ENCODE measurements around the gene BAIAP2.

Gene BAIAP2

GRCh38 chr17:81128774-81129173 lies 93.8 kb downstream of the BAIAP2 start:
- no peak for DNase-seq (ENCODE audit: low read depth)
- H3K4me3 ChIP-seq (ENCODE audit: low read depth, low read length) = no peak overlapping the region

- H3K4me3 ChIP-seq (ENCODE audit: low read depth, low read length) = no peak overlapping the region
- no peak for DNase-seq (ENCODE audit: low read depth)
Observed at GRCh38 chr17:81129289-81129688, 94.3 kb downstream of the BAIAP2 start.

- H3K4me3 ChIP-seq (ENCODE audit: low read depth, low read length) = no peak overlapping the region
- no peak for DNase-seq (ENCODE audit: low read depth)
Observed at GRCh38 chr17:81129711-81130367, 94.9 kb downstream of the BAIAP2 start.

- no peak for DNase-seq (ENCODE audit: low read depth)
- no peak overlapping the region for H3K4me3 ChIP-seq (ENCODE audit: low read depth, low read length)
Observed at GRCh38 chr17:81130385-81131361, 95.7 kb downstream of the BAIAP2 start.

- no peak for DNase-seq (ENCODE audit: low read depth)
Observed at GRCh38 chr17:81131486-81132196, 96.7 kb downstream of the BAIAP2 start.

GRCh38 chr17:81132197-81132540 lies 97.2 kb downstream of the BAIAP2 start:
- no peak overlapping the region for H3K4me3 ChIP-seq (ENCODE audit: low read depth, low read length)
- no peak for DNase-seq (ENCODE audit: low read depth)

More at GRCh38 chr17:81131486-81132196, 96.7 kb downstream of the BAIAP2 start:
- H3K4me3 ChIP-seq (ENCODE audit: low read depth, low read length) = no peak overlapping the region

GRCh38 chr17:81132770-81133723 lies 98.1 kb downstream of the BAIAP2 start:
- no peak for DNase-seq (ENCODE audit: low read depth)
- no peak overlapping the region for H3K4me3 ChIP-seq (ENCODE audit: low read depth, low read length)

- DNase-seq (ENCODE audit: low read depth) = no peak
- no peak overlapping the region for H3K4me3 ChIP-seq (ENCODE audit: low read depth, low read length)
Observed at GRCh38 chr17:81134064-81134781, 99.3 kb downstream of the BAIAP2 start.

- DNase-seq (ENCODE audit: low read depth) = no peak
- H3K4me3 ChIP-seq (ENCODE audit: low read depth, low read length) = no peak overlapping the region
Observed at GRCh38 chr17:81135505-81136278, 100.7 kb downstream of the BAIAP2 start.

GRCh38 chr17:81136366-81136765 lies 101.4 kb downstream of the BAIAP2 start:
- no peak overlapping the region for H3K4me3 ChIP-seq (ENCODE audit: low read depth, low read length)
- no peak for DNase-seq (ENCODE audit: low read depth)

- H3K4me3 ChIP-seq (ENCODE audit: low read depth, low read length) = no peak overlapping the region
- no peak for DNase-seq (ENCODE audit: low read depth)
Observed at GRCh38 chr17:81137248-81137647, 102.3 kb downstream of the BAIAP2 start.

- no peak for DNase-seq (ENCODE audit: low read depth)
Observed at GRCh38 chr17:81138083-81138482, 103.1 kb downstream of the BAIAP2 start.

GRCh38 chr17:81138500-81138899 lies 103.5 kb downstream of the BAIAP2 start:
- H3K4me3 ChIP-seq (ENCODE audit: low read depth, low read length) = no peak overlapping the region
- no peak for DNase-seq (ENCODE audit: low read depth)

More at GRCh38 chr17:81138083-81138482, 103.1 kb downstream of the BAIAP2 start:
- no peak overlapping the region for H3K4me3 ChIP-seq (ENCODE audit: low read depth, low read length)

- no peak overlapping the region for H3K4me3 ChIP-seq (ENCODE audit: low read depth, low read length)
- DNase-seq (ENCODE audit: low read depth) = no peak
Observed at GRCh38 chr17:81139428-81139827, 104.5 kb downstream of the BAIAP2 start.

- no peak overlapping the region for H3K4me3 ChIP-seq (ENCODE audit: low read depth, low read length)
Observed at GRCh38 chr17:81140018-81140417, 105.1 kb downstream of the BAIAP2 start.

GRCh38 chr17:81140695-81141094 lies 105.7 kb downstream of the BAIAP2 start:
- DNase-seq (ENCODE audit: low read depth) = no peak
- H3K4me3 ChIP-seq (ENCODE audit: low read depth, low read length) = no peak overlapping the region

More at GRCh38 chr17:81140018-81140417, 105.1 kb downstream of the BAIAP2 start:
- DNase-seq (ENCODE audit: low read depth) = no peak

GRCh38 chr17:81142301-81143199 lies 107.6 kb downstream of the BAIAP2 start:
- peak; percentile 12 for DNase-seq (ENCODE audit: low read depth)

More at GRCh38 chr17:81142301-81143199, 107.6 kb downstream of the BAIAP2 start:
- no peak overlapping the region for H3K4me3 ChIP-seq (ENCODE audit: low read depth, low read length)

Measured in skeletal muscle cell (primary cell).